GM12892 (cell line): Measurements from ENCODE around the gene DHRS7C.

Experiments
- DNase-seq: peaks from one replicate; pipeline ENCODE4 v3.0.0; 2011; ENCODE audit not compliant: insufficient read length
- FAIRE-seq: peaks from 2 replicates; lab custom pipeline; 2011; peaks lifted over from hg19 to GRCh38; lab: Jason Lieb, UNC
- POLR2A ChIP-seq: IDR thresholded peaks from 2 replicates; pipeline ENCODE4 v1.6.1; 2011; ENCODE audit warnings: low read depth, low read length, control low read depth
- POLR2AphosphoS5 ChIP-seq: IDR thresholded peaks from 2 replicates; pipeline ENCODE4 v1.6.1; 2011; ENCODE audit warnings: low read depth, low read length, control low read depth
- TAF1 ChIP-seq: IDR thresholded peaks from 2 replicates; pipeline ENCODE4 v1.6.1; 2011; ENCODE audit warnings: low read depth, mild to moderate bottlenecking, control low read depth, low read length, borderline replicate concordance

DHRS7C gene

GRCh38 chr17:9771465-9771864 is 19.9 kb downstream of the DHRS7C start:
- FAIRE-seq (no peak), DNase-seq (no peak)
- TF ChIP-seq POLR2A (no peak), POLR2AphosphoS5 (no peak), TAF1 (no peak)

GRCh38 chr17:9769036-9769695 is 22.2 kb downstream of the DHRS7C start:
- no peak for FAIRE-seq
- TF ChIP-seq POLR2A (no peak), TAF1 (no peak), POLR2AphosphoS5 (no peak)
- DNase-seq = no peak

- no peak for TF ChIP-seq POLR2A
- no peak for TF ChIP-seq TAF1
- TF ChIP-seq POLR2AphosphoS5 = no peak
- no peak for DNase-seq
- FAIRE-seq = no peak
These were observed 22.9 kb downstream of the DHRS7C start for GRCh38 chr17:9768381-9768934.

- no peak for FAIRE-seq
- TF ChIP-seq TAF1 = no peak
- TF ChIP-seq POLR2AphosphoS5 = no peak
- no peak for TF ChIP-seq POLR2A
- no peak for DNase-seq
These were observed 23.9 kb downstream of the DHRS7C start for GRCh38 chr17:9767432-9767991.

- FAIRE-seq = no peak
- DNase-seq = no peak
- no peak for TF ChIP-seq POLR2A
- TF ChIP-seq POLR2AphosphoS5 = no peak
- TF ChIP-seq TAF1 = no peak
These were observed 24.4 kb downstream of the DHRS7C start for GRCh38 chr17:9766970-9767369.

- TF ChIP-seq TAF1 (no peak), POLR2A (no peak), POLR2AphosphoS5 (no peak)
- DNase-seq = no peak
- no peak for FAIRE-seq
These were observed 26.1 kb downstream of the DHRS7C start for GRCh38 chr17:9765322-9765721.

- no peak for FAIRE-seq
- no peak for DNase-seq
- no peak for TF ChIP-seq POLR2A
- TF ChIP-seq TAF1 = no peak
- no peak for TF ChIP-seq POLR2AphosphoS5
These were observed 27.7 kb downstream of the DHRS7C start for GRCh38 chr17:9763643-9764042.

GRCh38 chr17:9760266-9760665 is 31.1 kb downstream of the DHRS7C start:
- DNase-seq = no peak
- no peak for FAIRE-seq
- TF ChIP-seq POLR2A = no peak
- no peak for TF ChIP-seq TAF1
- no peak for TF ChIP-seq POLR2AphosphoS5

- DNase-seq = no peak
- FAIRE-seq = no peak
- no peak for TF ChIP-seq POLR2A
- TF ChIP-seq TAF1 = no peak
- no peak for TF ChIP-seq POLR2AphosphoS5
These were observed 36.3 kb downstream of the DHRS7C start for GRCh38 chr17:9755083-9755482.

GRCh38 chr17:9750524-9750923 is 40.9 kb downstream of the DHRS7C start:
- TF ChIP-seq POLR2AphosphoS5 (no peak), TAF1 (no peak), POLR2A (no peak)
- FAIRE-seq = no peak
- DNase-seq = no peak

- FAIRE-seq (no peak), DNase-seq (no peak)
- no peak for TF ChIP-seq POLR2AphosphoS5
- TF ChIP-seq POLR2A = no peak
- TF ChIP-seq TAF1 = no peak
These were observed 61.5 kb downstream of the DHRS7C start for GRCh38 chr17:9729735-9730420.
